ENCODE measurements around the gene ZNF217. TPM values are rescaled to one million over a fixed set of nuclear protein-coding genes. Genes with fewer than 3 reads are reported as not detected.
"Not testable (repeated sequence)": the region's sequence is repeated elsewhere in the genome, so short reads cannot be mapped to it uniquely, and the experiment has no call there.

The ZNF217 gene
- total RNA-seq, 1 experiment from 2014 or later, result 210 TPM

- H3K27me3 ChIP-seq (ENCODE audit: control insufficient read depth, insufficient read depth, low read length), result no peaks in the 10 kb centered on the region
Measured at GRCh38 chr20:53629436-53629835, 35.8 kb upstream of the ZNF217 start.

GRCh38 chr20:53628758-53629157 lies 35.1 kb upstream of the ZNF217 start:
- H3K9me3 ChIP-seq (ENCODE audit: control insufficient read depth, insufficient read depth, low read depth, low read length); in situ Hi-C loops (cut with HindIII; ENCODE audit: low pct_unique_long_range_greater_than_20kb, low sequenced_read_pairs); ATAC-seq; BruUV-seq (replicated peaks); H3K27me3 ChIP-seq (ENCODE audit: control insufficient read depth, insufficient read depth, low read length); H3K4me3 ChIP-seq (ENCODE audit: low read depth in 2 of 2, low read length in 2 of 2); POLR2A ChIA-PET; CTCF ChIA-PET; intact Hi-C loops (cut with micrococcal nuclease; ENCODE audit: unreplicated experiment); H3K36me3 ChIP-seq (ENCODE audit: control insufficient read depth, insufficient read depth, low read length); DNase-seq (ENCODE audit: low read depth, low spot score): not testable (repeated sequence)
- Histone ChIP-seq H3K27ac (ENCODE audit: low read length) (peak overlapping the region; percentile 100; the same call in 1 of the 2 replicates), H3K4me1 (ENCODE audit: control insufficient read depth, insufficient read depth, low read length) (peaks cover 10% of the 10 kb centered on the region)

More at GRCh38 chr20:53629436-53629835, 35.8 kb upstream of the ZNF217 start:
- DNase-seq (ENCODE audit: low read depth, low spot score), result no peak
- TF ChIP-seq REST (IDR thresholded peaks at IDR 0.05; ENCODE audit: insufficient read depth in 1 of 2, low read depth in 2 of 2, low read length in 1 of 2), result no peak
- no peak for TF ChIP-seq POLR2AphosphoS5 (IDR thresholded peaks at IDR 0.05; ENCODE audit: low read depth, low read length)
- no peak for TF ChIP-seq TCF7L2 (IDR thresholded peaks at IDR 0.05; ENCODE audit: low read depth, low read length)
- TF ChIP-seq CTCF (IDR thresholded peaks at IDR 0.05), result no peak
- TF ChIP-seq SIN3A (IDR thresholded peaks at IDR 0.05; ENCODE audit: borderline replicate concordance, insufficient read depth, low read depth, low read length), result no peak
- Histone ChIP-seq H3K36me3 (ENCODE audit: control insufficient read depth, insufficient read depth, low read length) (no peaks in the 10 kb centered on the region), H3K27ac (ENCODE audit: low read length) (peak overlapping the region; percentile 76; the same call in 1 of the 2 replicates), H3K4me1 (ENCODE audit: control insufficient read depth, insufficient read depth, low read length) (peaks cover 4% of the 10 kb centered on the region; the same call in 1 of the 2 replicates), H3K9me3 (ENCODE audit: control insufficient read depth, insufficient read depth, low read depth, low read length) (no peaks in the 10 kb centered on the region), H3K4me3 (ENCODE audit: low read depth in 2 of 2, low read length in 2 of 2) (no peak overlapping the region)
- ATAC-seq, result no peak
- no TSS peak for BruUV-seq (replicated peaks)
- in situ Hi-C loops (cut with HindIII; ENCODE audit: low pct_unique_long_range_greater_than_20kb, low sequenced_read_pairs), result no loop called here
- CTCF ChIA-PET, result no interaction called here
- POLR2A ChIA-PET, result interaction anchor here (0.6 kb wide), 1 partner anchor 60 kb away, joined by 3 read pairs; no protein-coding TSS in a partner anchor
- intact Hi-C loops (cut with micrococcal nuclease; ENCODE audit: unreplicated experiment), result no loop called here

- TF ChIP-seq REST (IDR thresholded peaks at IDR 0.05; ENCODE audit: insufficient read depth in 1 of 2, low read depth in 2 of 2, low read length in 1 of 2) (no peak), CTCF (IDR thresholded peaks at IDR 0.05) (no peak), SIN3A (IDR thresholded peaks at IDR 0.05; ENCODE audit: borderline replicate concordance, insufficient read depth, low read depth, low read length) (no peak), POLR2AphosphoS5 (IDR thresholded peaks at IDR 0.05; ENCODE audit: low read depth, low read length) (no peak), TCF7L2 (IDR thresholded peaks at IDR 0.05; ENCODE audit: low read depth, low read length) (no peak)
Measured at GRCh38 chr20:53628076-53628475, 34.4 kb upstream of the ZNF217 start.

More at GRCh38 chr20:53628076-53628475, 34.4 kb upstream of the ZNF217 start:
- peaks cover 17% of the 10 kb centered on the region for H3K4me1 ChIP-seq (ENCODE audit: control insufficient read depth, insufficient read depth, low read length)
- no TSS peak for BruUV-seq (replicated peaks)
- no peak for DNase-seq (ENCODE audit: low read depth, low spot score)
- no peaks in the 10 kb centered on the region for H3K27me3 ChIP-seq (ENCODE audit: control insufficient read depth, insufficient read depth, low read length)
- intact Hi-C loops (cut with micrococcal nuclease; ENCODE audit: unreplicated experiment), result no loop called here
- in situ Hi-C loops (cut with HindIII; ENCODE audit: low pct_unique_long_range_greater_than_20kb, low sequenced_read_pairs), result no loop called here
- no peak overlapping the region for H3K4me3 ChIP-seq (ENCODE audit: low read depth in 2 of 2, low read length in 2 of 2)
- H3K27ac ChIP-seq (ENCODE audit: low read length), result peak overlapping the region; percentile 100
- ChIA-PET CTCF (no interaction called here), POLR2A (no interaction called here)
- H3K9me3 ChIP-seq (ENCODE audit: control insufficient read depth, insufficient read depth, low read depth, low read length), result no peaks in the 10 kb centered on the region
- no peaks in the 10 kb centered on the region for H3K36me3 ChIP-seq (ENCODE audit: control insufficient read depth, insufficient read depth, low read length)
- no peak for ATAC-seq
